Measurements from ENCODE around the gene MRFAP1. TPM values are rescaled to one million over a fixed set of nuclear protein-coding genes. Genes with fewer than 3 reads are reported as not detected.
"Not testable (repeated sequence)": the region's sequence is repeated elsewhere in the genome, so short reads cannot be mapped to it uniquely, and the experiment has no call there.

MRFAP1 gene
- total RNA-seq, 2 experiments from 2014 or later, result 106 to 107 TPM

DNA sequence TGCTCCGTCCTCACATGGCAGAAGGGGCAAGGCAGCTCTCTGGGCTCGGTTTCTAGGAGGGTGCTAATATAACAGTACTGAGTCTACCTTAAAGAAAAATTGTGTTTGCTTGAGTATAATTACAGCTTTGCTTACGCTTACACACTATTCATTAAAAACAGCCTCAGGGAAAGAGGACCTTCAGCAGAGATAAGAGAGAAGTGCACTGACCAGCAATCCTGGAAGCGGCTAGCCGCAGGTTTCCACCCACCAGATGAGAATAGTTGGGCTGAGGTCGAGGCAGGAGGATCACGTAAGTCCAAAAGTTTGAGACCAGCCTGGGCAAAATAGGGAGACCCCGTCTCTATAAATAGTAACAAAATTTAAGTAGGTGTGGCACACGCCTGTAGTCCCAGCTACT, 15.2 kb upstream of the MRFAP1 start:
- Mint-ChIP-seq H3K4me1 (ENCODE audit: low read depth) (no peaks in the 10 kb centered on the region), H3K27ac (no peak overlapping the region), H3K4me3 (no peak overlapping the region), H3K36me3 (ENCODE audit: low read depth) (peaks cover 3% of the 10 kb centered on the region), H3K27me3 (no peaks in the 10 kb centered on the region), H3K9me3 (no peaks in the 10 kb centered on the region)
- POLR2A ChIA-PET, result interaction anchor here (0.8 kb wide), 2 partner anchors 15 to 99 kb away, joined by 3 read pairs; partner anchors contain the start of gene MRFAP1
- ATAC-seq (no peak), DNase-seq (no peak)
- intact Hi-C loops (cut with micrococcal nuclease), result no loop called here
- TF ChIP-seq, protein P1, sequence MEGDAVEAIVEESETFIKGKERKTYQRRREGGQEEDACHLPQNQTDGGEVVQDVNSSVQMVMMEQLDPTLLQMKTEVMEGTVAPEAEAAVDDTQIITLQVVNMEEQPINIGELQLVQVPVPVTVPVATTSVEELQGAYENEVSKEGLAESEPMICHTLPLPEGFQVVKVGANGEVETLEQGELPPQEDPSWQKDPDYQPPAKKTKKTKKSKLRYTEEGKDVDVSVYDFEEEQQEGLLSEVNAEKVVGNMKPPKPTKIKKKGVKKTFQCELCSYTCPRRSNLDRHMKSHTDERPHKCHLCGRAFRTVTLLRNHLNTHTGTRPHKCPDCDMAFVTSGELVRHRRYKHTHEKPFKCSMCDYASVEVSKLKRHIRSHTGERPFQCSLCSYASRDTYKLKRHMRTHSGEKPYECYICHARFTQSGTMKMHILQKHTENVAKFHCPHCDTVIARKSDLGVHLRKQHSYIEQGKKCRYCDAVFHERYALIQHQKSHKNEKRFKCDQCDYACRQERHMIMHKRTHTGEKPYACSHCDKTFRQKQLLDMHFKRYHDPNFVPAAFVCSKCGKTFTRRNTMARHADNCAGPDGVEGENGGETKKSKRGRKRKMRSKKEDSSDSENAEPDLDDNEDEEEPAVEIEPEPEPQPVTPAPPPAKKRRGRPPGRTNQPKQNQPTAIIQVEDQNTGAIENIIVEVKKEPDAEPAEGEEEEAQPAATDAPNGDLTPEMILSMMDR (IDR thresholded peaks at IDR 0.05), result no peak
- CTCF ChIA-PET, result no interaction called here

DNA sequence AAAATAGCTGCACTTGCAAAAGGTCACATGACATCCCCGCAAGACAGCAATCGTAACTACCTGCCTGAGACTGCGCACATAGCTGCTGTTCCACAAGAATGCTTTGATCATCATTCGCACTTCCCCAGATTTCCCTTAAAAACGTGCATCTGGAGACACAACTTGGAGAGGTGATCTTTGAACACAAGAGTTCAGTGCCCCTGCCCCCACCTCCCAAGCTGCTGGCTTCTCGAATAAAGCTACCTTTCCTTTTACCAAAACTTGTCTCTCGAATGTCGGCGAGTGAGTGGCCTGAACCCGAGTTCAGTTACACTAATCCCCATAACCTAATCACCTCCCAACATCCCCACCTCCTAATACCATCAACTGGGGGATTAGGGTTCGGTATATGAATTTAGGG, 14.4 kb upstream of the MRFAP1 start:
- Mint-ChIP-seq H3K27me3 (no peaks in the 10 kb centered on the region), H3K9me3 (no peaks in the 10 kb centered on the region), H3K4me3 (no peak overlapping the region), H3K27ac (no peak overlapping the region), H3K36me3 (ENCODE audit: low read depth) (peaks cover 3% of the 10 kb centered on the region), H3K4me1 (ENCODE audit: low read depth) (no peaks in the 10 kb centered on the region)
- intact Hi-C loops (cut with micrococcal nuclease), result no loop called here
- CTCF ChIA-PET, result no interaction called here
- TF ChIP-seq, protein P1 (IDR thresholded peaks at IDR 0.05), result no peak
- POLR2A ChIA-PET, result interaction anchor here (0.8 to 1.4 kb wide), 2 partner anchors 48 to 98 kb away, joined by 3 to 4 read pairs; a partner anchor contains a TSS
- DNase-seq, result no peak
- no peak for ATAC-seq

DNA sequence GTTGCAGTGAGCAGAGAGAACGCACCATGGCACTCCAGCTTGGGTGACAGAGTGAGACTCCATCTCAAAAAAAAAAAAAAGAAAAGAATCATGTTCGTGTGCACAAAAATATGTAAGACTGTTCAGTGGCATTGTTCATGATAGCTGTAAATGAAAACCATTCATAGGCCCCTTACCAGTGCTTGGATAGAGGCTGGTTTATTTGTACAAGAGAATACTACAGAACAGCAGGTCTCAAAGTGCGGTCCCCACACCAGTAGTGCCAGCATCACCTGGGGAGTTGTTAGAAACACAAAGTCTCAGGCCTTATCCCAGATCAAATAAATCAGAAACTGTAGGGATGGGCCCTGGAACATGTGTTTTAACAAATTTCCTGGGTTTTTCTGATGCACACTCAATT, 12.7 kb upstream of the MRFAP1 start:
- Mint-ChIP-seq H3K27ac (no peak overlapping the region), H3K4me1 (ENCODE audit: low read depth) (no peaks in the 10 kb centered on the region), H3K4me3 (no peak overlapping the region), H3K27me3 (no peaks in the 10 kb centered on the region), H3K36me3 (ENCODE audit: low read depth) (no peaks in the 10 kb centered on the region), H3K9me3 (no peaks in the 10 kb centered on the region)
- ChIA-PET POLR2A (no interaction called here), CTCF (no interaction called here)
- ATAC-seq, result no peak
- intact Hi-C loops (cut with micrococcal nuclease), result no loop called here
- no peak for DNase-seq
- TF ChIP-seq, protein P1 (IDR thresholded peaks at IDR 0.05), result no peak

DNA sequence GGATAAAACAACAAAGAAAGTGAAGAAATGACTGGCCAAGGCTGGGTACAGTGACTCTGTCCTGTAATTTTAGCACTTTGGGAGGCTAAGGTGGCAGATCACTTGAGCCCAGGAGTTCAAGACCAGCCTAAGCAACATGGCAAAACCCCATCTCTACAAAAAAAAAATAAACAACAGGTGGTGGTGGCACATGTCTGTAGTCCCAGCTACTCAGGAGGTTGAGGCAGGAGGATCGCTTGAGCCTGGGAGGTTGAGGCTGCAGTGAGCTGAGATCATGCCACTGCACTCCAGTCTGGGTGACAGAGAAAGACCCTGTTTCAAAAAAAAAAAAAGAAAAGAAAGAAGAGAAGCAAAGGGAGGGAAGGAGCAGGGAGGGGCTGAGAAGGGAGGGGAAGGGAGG, 12.0 kb upstream of the MRFAP1 start:
- DNase-seq; H3K9me3 Mint-ChIP-seq; H3K27me3 Mint-ChIP-seq; intact Hi-C loops (cut with micrococcal nuclease); ATAC-seq; H3K4me1 Mint-ChIP-seq (ENCODE audit: low read depth); H3K4me3 Mint-ChIP-seq; CTCF ChIA-PET; H3K27ac Mint-ChIP-seq; H3K36me3 Mint-ChIP-seq (ENCODE audit: low read depth); POLR2A ChIA-PET: not testable (repeated sequence)

DNA sequence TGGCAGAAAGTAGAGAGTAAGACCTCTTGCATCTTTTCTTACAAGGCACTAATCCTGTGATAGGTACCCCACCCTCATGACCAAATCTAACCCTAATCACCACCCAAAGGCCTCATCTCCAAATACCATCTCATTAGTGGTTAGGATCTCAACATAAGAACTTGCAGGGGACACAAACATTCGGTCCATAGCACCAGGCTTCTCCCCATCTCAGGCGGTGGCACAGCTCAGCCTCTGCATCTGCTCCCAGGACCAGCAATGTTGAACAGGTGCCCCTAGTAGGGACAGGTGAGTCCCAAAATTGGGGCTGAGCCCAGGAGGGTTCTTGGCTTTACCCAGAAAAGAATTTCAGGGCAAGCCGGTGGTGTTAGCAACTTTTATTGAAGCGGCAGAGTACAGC, 8.4 kb upstream of the MRFAP1 start:
- Mint-ChIP-seq H3K9me3 (no peaks in the 10 kb centered on the region), H3K36me3 (ENCODE audit: low read depth) (no peaks in the 10 kb centered on the region), H3K27me3 (no peaks in the 10 kb centered on the region), H3K4me1 (ENCODE audit: low read depth) (peaks cover 8% of the 10 kb centered on the region), H3K27ac (no peak overlapping the region), H3K4me3 (no peak overlapping the region)
- POLR2A ChIA-PET, result no interaction called here
- TF ChIP-seq, protein P1 (IDR thresholded peaks at IDR 0.05), result no peak
- intact Hi-C loops (cut with micrococcal nuclease), result no loop called here
- ATAC-seq, result no peak
- DNase-seq, result no peak
- CTCF ChIA-PET, result no interaction called here

All from activated CD8-positive, alpha-beta T cell treated with anti-CD3 and anti-CD28 coated beads for 36 hours (primary cell).